DMS 273 (cell line): Measurements from ENCODE around the gene DYNLRB1.

ENCODE experiments used
- DNase-seq: peaks from one replicate; lab custom pipeline; 2025; ENCODE audit not compliant: unreplicated experiment; lab: John Stamatoyannopoulos, UW

The DYNLRB1 gene

GRCh38 chr20:34553366-34553867, 37.2 kb downstream of the DYNLRB1 start:
- no peak for DNase-seq

- peak; percentile 51 for DNase-seq
These were observed 41.7 kb downstream of the DYNLRB1 start for GRCh38 chr20:34557936-34558319.

- DNase-seq, result peak; percentile 94
These were observed 42.3 kb downstream of the DYNLRB1 start, which contains the start of gene MAP1LC3A for GRCh38 chr20:34558320-34559218. TSS of gene MAP1LC3A (plus strand) at chr20:34558718. CDS start at chr20:34558869, 151 bp downstream.

- DNase-seq, result peak; percentile 20
These were observed 43.3 kb downstream of the DYNLRB1 start for GRCh38 chr20:34559311-34560140.

DNA sequence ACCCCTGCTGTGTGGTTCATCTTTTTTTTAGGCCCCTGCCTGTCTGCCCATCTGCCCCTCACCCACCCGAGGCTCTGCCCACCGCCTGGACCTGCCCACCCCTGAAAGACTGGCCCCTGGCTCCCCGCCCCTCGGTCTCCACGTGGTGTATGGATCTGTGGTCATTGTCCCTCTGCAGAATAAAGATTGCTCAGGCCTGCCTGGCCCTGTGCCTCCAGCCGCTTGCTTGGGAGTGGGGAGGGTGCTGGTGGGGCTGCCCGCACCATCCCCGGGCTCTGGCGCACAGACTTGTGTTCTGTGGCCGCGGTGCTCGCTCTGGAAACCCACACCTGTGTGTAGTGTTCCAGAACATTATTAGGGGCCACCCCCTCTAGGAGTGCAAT, 43.9 kb downstream of the DYNLRB1 start:
- DNase-seq, result no peak

DNA sequence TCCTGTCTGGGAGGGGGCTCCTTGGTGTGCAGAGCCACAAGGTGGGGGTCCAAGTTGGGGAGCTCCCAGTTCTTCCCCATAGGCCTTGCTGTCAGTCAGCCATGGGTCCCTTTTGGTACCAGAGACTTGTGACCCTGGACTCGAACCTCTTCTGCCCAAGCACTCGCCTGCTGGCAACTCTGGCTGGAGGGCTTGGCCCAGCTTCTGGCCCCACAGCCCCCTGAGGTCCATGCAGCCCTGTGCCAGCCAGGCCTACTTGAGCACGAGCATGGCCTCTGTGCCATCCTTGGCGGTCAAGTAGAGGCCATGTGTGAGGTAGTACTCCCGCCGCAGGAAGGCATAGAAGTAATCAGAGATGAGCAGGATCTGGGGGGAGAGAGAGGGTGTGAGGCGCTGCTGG, 44.4 kb downstream of the DYNLRB1 start:
- no peak for DNase-seq

- no peak for DNase-seq
These were observed 45.4 kb downstream of the DYNLRB1 start for GRCh38 chr20:34561661-34562060.

GRCh38 chr20:34562641-34563040, 46.4 kb downstream of the DYNLRB1 start:
- DNase-seq, result peak; percentile 88

DNA sequence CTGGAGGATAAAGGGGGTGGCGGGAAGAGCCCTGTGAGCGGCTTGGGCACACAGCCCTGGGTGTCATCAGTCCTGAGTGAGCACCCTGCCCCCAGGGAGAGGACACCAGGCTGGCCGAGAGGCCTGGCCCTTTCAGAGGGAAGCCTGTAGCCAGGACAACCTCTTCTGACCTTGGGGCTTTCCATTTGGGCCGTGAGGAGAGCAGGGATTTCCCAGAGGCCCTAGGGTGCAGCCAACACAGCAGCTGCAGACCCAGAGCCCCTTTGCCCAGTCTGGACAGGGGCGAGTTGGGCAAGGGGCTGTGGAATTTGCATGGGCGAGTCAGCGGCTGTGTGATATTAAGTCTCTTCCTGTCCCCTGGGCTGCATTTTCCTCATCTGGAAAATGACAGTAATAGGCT, 48.6 kb downstream of the DYNLRB1 start:
- no peak for DNase-seq

DNA sequence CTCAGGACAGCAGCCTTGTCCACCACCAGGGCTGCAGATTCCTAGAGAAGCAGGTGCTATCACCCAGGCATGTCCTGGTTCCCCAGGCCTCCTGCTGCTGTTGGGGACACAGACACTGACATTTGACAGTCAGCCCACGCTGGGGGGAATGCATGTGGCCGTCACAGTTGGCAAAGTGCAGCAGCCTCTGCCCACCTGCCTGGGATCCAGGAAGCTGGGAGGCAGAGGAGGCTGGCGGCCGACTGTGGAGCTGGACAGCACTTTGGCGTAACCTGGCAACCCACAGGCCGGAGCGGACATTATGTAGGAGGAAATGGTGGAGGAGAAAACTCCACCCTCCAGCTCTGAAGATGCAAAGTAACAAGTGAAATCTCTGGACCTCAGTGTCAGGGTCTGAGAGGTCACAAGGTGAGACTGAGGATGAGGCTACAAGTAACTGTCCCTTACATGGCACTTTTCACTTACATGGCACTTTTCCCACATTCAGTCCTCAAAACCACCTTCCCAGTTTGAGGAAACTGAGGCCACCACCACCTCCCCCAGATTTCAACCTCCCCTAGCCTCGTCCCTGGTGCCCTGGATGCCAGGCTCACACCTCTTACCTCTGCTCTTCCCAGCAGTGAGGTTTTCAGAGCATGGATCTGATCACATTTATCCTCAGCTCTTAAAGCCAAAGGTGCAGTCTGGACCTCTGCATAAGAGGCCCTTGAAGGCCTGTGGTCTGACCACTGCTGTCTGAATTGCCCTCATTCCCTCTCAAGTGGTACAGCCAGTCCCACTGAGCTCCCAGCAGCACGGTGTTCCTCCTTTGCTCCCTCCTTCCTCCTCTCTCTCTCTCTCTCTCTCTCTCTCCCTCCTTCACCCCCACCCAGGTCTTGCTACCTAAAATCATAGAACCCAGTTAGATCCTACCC, 51.0 kb downstream of the DYNLRB1 start:
- DNase-seq, result no peak

DNA sequence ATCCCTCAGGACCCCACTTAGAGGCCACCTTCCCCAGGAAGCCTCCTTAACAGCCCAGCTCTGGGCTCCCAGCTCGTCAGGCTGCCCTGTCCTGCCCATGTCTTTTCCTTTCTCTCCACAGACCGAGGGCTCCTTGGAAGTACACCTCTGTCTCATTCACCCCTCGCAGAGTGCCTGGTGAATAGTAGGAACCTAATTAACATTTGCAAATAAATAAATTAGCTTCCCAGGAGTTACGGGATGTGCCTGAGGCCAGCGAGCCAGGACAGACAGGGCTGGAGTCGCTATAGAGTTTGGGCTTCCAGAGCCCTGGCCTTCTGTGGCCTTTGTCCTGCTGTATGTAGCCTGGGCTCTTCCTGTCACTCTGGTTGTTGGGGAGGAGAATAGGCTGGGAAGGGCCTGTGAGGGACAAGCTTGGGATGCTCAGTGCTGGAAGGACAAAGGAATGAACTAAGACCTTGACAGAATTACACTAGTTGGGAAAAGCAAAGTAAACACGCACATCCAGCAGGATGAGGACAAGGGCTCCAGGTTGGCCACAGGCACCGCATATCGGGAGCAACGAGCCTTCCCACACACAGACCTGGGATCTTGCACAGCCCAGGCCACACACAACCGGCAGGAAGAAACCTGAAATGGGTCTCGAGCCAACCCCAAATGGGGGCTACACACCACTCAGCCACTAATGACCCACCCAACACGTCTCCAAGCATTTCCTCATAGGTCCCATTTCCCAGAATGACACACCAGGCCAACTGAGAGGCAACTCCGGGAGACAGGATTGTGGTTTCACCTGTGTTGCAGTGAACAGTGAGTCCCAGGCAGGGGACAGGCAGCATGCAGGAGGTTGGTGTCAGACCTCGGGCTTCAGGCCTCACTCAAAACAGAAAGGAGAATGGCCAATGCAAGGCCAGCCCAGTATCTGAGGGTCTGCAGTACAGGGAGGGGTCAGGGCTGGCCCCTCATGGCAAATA, 52.0 kb downstream of the DYNLRB1 start:
- no peak for DNase-seq

- no peak for DNase-seq
These were observed 53.4 kb downstream of the DYNLRB1 start for GRCh38 chr20:34569598-34569997.

DNA sequence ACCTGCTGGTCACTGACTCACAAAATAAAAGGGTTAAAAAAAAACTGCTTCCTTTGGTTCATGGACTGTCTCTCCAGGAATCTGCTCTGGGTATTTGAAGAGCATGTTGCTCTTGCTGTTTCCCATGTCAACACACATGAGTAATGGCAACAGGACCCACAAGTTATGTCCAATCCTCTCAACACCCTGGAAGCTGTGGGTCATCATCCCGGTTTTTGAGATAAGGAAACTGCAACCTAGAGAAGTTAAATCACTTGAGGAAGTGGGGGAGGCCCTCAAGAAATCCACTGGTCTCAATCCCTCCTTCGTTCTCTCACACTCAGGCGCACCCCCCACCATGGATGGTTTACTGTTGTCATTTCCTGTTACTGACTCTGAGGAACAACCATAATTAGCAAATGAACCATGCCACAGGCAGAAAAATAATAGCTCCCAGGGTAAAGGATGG, 54.7 kb downstream of the DYNLRB1 start:
- DNase-seq, result no peak

DNA sequence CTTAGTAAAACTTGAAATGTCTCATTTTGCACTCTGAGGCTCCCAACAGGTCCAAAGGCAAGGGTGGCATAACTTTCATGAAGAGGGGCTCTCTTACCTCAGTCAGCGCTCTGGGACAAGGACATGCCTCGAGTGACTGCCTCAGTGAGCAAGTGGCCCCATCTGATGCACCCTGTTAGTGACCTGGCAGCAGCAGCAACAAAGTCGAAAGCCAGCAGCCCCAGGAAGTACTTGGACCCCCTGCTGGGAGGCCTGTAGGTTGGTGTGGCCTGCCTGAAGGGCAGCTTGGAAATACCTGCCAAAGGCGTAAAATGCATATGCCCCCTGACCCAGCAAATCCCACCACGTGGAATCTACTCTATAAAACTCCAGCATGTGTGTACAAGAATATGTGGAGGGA, 55.5 kb downstream of the DYNLRB1 start:
- no peak for DNase-seq

- DNase-seq, result no peak
These were observed 57.5 kb downstream of the DYNLRB1 start for GRCh38 chr20:34573541-34574300.

DNA sequence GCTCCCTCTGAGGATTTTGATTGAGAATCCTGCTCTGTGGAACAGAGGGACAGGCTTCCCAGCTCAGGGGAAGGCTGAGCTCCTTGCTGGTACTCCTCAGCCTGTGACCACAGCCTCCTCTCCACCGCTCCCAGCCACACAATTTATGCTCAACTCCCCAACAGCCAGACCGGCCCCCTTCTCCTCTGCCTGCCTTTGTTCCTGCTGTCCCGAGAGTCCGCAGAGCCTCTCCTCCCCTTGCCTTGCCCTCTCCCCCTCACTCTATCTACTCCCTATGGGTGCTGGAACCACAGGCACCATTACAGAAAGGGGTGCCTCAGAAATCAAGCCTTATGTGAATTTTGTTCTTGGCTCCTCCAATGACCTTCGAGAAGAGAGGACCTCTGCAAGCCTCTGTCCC, 58.2 kb downstream of the DYNLRB1 start:
- DNase-seq, result no peak

DNA sequence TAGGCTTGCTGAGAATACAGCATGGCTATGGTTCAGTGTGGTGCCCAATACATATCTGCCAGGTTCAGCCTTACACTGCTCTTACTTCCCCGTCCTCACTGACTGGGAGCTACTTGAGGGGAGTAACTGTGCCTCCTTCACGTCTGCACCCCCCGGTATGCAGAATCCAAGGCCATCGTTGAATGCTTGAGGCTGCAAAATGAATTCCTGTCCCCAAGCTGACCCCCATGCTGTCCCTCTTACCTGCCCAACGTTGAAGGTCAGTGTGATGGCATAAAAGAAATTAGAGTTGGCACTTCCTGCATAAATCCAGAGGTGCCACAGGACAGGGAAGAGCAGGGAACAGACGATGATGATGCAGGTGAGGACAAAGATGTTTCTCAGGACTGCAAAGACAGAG, 58.6 kb downstream of the DYNLRB1 start:
- no peak for DNase-seq

DNA sequence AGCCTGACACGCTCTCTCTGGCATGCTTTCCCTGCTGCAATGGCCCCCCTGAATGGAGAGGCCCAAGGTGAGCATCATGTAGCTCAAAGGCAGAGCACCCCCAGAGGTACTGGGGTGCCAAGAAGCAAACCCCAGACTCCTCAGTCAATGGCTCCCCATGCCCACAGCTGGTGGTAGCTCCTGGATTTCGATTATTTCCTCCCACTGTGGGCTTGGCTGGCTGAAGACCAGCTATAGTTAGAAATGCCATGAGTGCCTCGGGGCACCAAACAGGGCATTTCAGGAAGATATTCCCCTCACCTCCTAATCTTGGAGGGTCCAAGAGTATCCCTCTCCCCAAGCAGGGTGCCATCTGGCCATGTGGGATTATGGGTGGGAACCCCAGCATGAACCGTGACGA, 59.0 kb downstream of the DYNLRB1 start:
- no peak for DNase-seq

DNA sequence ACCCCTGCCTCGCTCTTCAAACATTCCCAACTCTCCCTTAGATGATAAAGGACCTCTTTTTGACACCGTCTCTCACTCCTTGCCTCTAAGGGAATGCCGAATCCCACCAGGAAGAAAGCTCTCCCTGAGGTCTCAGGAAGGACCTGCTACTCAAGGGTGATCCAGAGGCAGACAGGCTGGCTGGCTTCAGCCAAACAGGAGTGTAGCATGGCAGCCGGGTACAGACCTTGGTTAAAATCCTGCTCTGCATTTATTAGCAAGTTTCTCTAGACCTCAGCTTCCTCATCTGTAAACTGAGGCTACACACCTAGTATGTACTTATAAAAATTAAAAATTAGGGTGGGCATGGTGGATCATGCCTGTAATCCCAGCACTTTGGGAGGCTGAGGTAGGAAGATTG, 59.5 kb downstream of the DYNLRB1 start:
- DNase-seq, result no peak
